ENCODE results near the gene KIF16B.
"Not testable (repeated sequence)": the region's sequence is repeated elsewhere in the genome, so short reads cannot be mapped to it uniquely, and the experiment has no call there.

The KIF16B gene

GRCh38 chr20:16459019-16459700 lies 114.1 kb downstream of the KIF16B start:
- H3K27me3 Mint-ChIP-seq: no peaks in the 10 kb centered on the region
- H3K4me1 Mint-ChIP-seq: no peaks in the 10 kb centered on the region
- no peaks in the 10 kb centered on the region for H3K9me3 Mint-ChIP-seq
- H3K36me3 Mint-ChIP-seq: peaks cover 1% of the 10 kb centered on the region
- no peak overlapping the region for H3K4me3 Mint-ChIP-seq
- no peak overlapping the region for H3K27ac Mint-ChIP-seq

GRCh38 chr20:16457514-16457913 lies 115.7 kb downstream of the KIF16B start:
- H3K27me3 Mint-ChIP-seq: no peaks in the 10 kb centered on the region
- no peaks in the 10 kb centered on the region for H3K4me1 Mint-ChIP-seq
- no peaks in the 10 kb centered on the region for H3K36me3 Mint-ChIP-seq
- no peak overlapping the region for H3K27ac Mint-ChIP-seq
- H3K4me3 Mint-ChIP-seq: no peak overlapping the region
- no peaks in the 10 kb centered on the region for H3K9me3 Mint-ChIP-seq

- Mint-ChIP-seq H3K4me3 (no peak overlapping the region), H3K27ac (no peak overlapping the region), H3K36me3 (peaks cover 6% of the 10 kb centered on the region), H3K4me1 (no peaks in the 10 kb centered on the region), H3K27me3 (no peaks in the 10 kb centered on the region), H3K9me3 (no peaks in the 10 kb centered on the region)
These were observed 117.9 kb downstream of the KIF16B start for GRCh38 chr20:16455324-16455723.

GRCh38 chr20:16451982-16452381 lies 121.3 kb downstream of the KIF16B start:
- peaks cover 5% of the 10 kb centered on the region for H3K9me3 Mint-ChIP-seq
- H3K4me3 Mint-ChIP-seq: no peak overlapping the region
- peaks cover 16% of the 10 kb centered on the region for H3K36me3 Mint-ChIP-seq
- no peaks in the 10 kb centered on the region for H3K4me1 Mint-ChIP-seq
- H3K27me3 Mint-ChIP-seq: no peaks in the 10 kb centered on the region
- no peak overlapping the region for H3K27ac Mint-ChIP-seq

- Mint-ChIP-seq H3K27ac (no peak overlapping the region), H3K4me3 (no peak overlapping the region), H3K4me1 (no peaks in the 10 kb centered on the region), H3K36me3 (peaks cover 16% of the 10 kb centered on the region), H3K27me3 (no peaks in the 10 kb centered on the region), H3K9me3 (peaks cover 5% of the 10 kb centered on the region)
These were observed 122.2 kb downstream of the KIF16B start for GRCh38 chr20:16451001-16451400.

GRCh38 chr20:16446991-16447390 lies 126.3 kb downstream of the KIF16B start:
- Mint-ChIP-seq H3K4me3 (no peak overlapping the region), H3K36me3 (peaks cover 16% of the 10 kb centered on the region), H3K9me3 (peaks cover 5% of the 10 kb centered on the region), H3K27me3 (no peaks in the 10 kb centered on the region), H3K27ac (no peak overlapping the region), H3K4me1 (no peaks in the 10 kb centered on the region)

GRCh38 chr20:16446246-16446645 lies 127.0 kb downstream of the KIF16B start:
- H3K4me1 Mint-ChIP-seq: no peaks in the 10 kb centered on the region
- H3K27ac Mint-ChIP-seq: no peak overlapping the region
- H3K4me3 Mint-ChIP-seq: no peak overlapping the region
- no peaks in the 10 kb centered on the region for H3K27me3 Mint-ChIP-seq
- H3K9me3 Mint-ChIP-seq: peaks cover 5% of the 10 kb centered on the region
- H3K36me3 Mint-ChIP-seq: peaks cover 18% of the 10 kb centered on the region

GRCh38 chr20:16445482-16445881 lies 127.8 kb downstream of the KIF16B start:
- Mint-ChIP-seq H3K27me3 (no peaks in the 10 kb centered on the region), H3K4me3 (no peak overlapping the region), H3K36me3 (peaks cover 15% of the 10 kb centered on the region), H3K27ac (no peak overlapping the region), H3K9me3 (peaks cover 5% of the 10 kb centered on the region), H3K4me1 (no peaks in the 10 kb centered on the region)

GRCh38 chr20:16444057-16444777 lies 129.0 kb downstream of the KIF16B start:
- Mint-ChIP-seq H3K36me3 (peaks cover 14% of the 10 kb centered on the region), H3K27ac (no peak overlapping the region), H3K4me3 (no peak overlapping the region), H3K27me3 (no peaks in the 10 kb centered on the region), H3K4me1 (peaks cover 8% of the 10 kb centered on the region), H3K9me3 (peaks cover 14% of the 10 kb centered on the region)

GRCh38 chr20:16441546-16442164 lies 131.6 kb downstream of the KIF16B start:
- peaks cover 11% of the 10 kb centered on the region for H3K36me3 Mint-ChIP-seq
- peaks cover 8% of the 10 kb centered on the region for H3K4me1 Mint-ChIP-seq
- no peaks in the 10 kb centered on the region for H3K27me3 Mint-ChIP-seq
- H3K4me3 Mint-ChIP-seq: no peak overlapping the region
- peaks cover 10% of the 10 kb centered on the region for H3K9me3 Mint-ChIP-seq
- H3K27ac Mint-ChIP-seq: no peak overlapping the region

- Mint-ChIP-seq H3K9me3 (peaks cover 10% of the 10 kb centered on the region), H3K4me1 (peaks cover 8% of the 10 kb centered on the region), H3K4me3 (no peak overlapping the region), H3K27ac (no peak overlapping the region), H3K27me3 (no peaks in the 10 kb centered on the region), H3K36me3 (peaks cover 11% of the 10 kb centered on the region)
These were observed 132.6 kb downstream of the KIF16B start for GRCh38 chr20:16440686-16441085.

GRCh38 chr20:16439540-16439939 lies 133.7 kb downstream of the KIF16B start:
- H3K27me3 Mint-ChIP-seq, H3K4me3 Mint-ChIP-seq, H3K27ac Mint-ChIP-seq, H3K4me1 Mint-ChIP-seq: not testable (repeated sequence)
- H3K36me3 Mint-ChIP-seq: peaks cover 11% of the 10 kb centered on the region
- H3K9me3 Mint-ChIP-seq: peaks cover 10% of the 10 kb centered on the region

- Mint-ChIP-seq H3K4me1 (peaks cover 8% of the 10 kb centered on the region), H3K4me3 (no peak overlapping the region), H3K9me3 (peaks cover 10% of the 10 kb centered on the region), H3K27me3 (no peaks in the 10 kb centered on the region), H3K36me3 (peaks cover 12% of the 10 kb centered on the region), H3K27ac (no peak overlapping the region)
These were observed 135.1 kb downstream of the KIF16B start for GRCh38 chr20:16438100-16438499.

GRCh38 chr20:16437387-16437996 lies 135.8 kb downstream of the KIF16B start:
- Mint-ChIP-seq H3K4me1 (peaks cover 8% of the 10 kb centered on the region), H3K9me3 (peaks cover 10% of the 10 kb centered on the region), H3K36me3 (peaks cover 12% of the 10 kb centered on the region)

GRCh38 chr20:16434062-16434664 lies 139.1 kb downstream of the KIF16B start:
- Mint-ChIP-seq H3K4me1 (no peaks in the 10 kb centered on the region), H3K9me3 (peaks cover under 1% of the 10 kb centered on the region), H3K4me3 (no peak overlapping the region), H3K27me3 (no peaks in the 10 kb centered on the region), H3K36me3 (peaks cover 15% of the 10 kb centered on the region), H3K27ac (no peak overlapping the region)

More at GRCh38 chr20:16437387-16437996, 135.8 kb downstream of the KIF16B start:
- H3K27ac Mint-ChIP-seq: no peak overlapping the region
- no peaks in the 10 kb centered on the region for H3K27me3 Mint-ChIP-seq
- H3K4me3 Mint-ChIP-seq: no peak overlapping the region

- H3K27ac Mint-ChIP-seq: no peak overlapping the region
- no peaks in the 10 kb centered on the region for H3K27me3 Mint-ChIP-seq
- H3K4me3 Mint-ChIP-seq: no peak overlapping the region
- no peaks in the 10 kb centered on the region for H3K4me1 Mint-ChIP-seq
- no peaks in the 10 kb centered on the region for H3K9me3 Mint-ChIP-seq
- peaks cover 10% of the 10 kb centered on the region for H3K36me3 Mint-ChIP-seq
These were observed 140.0 kb downstream of the KIF16B start for GRCh38 chr20:16433293-16433580.

Data from activated naive CD4-positive, alpha-beta T cell treated with anti-CD3 and anti-CD28 coated beads, Interleukin-2, amount 50 U/mL, for 24 hours (primary cell).